H1 (cell line): ENCODE measurements around the gene ERLEC1. TPM values are rescaled to one million over a fixed set of nuclear protein-coding genes. Genes with fewer than 3 reads are reported as not detected.

Source experiments
- CTCF ChIA-PET: fragments of 300-600 bp; sonication (Branson Sonifier 250); formaldehyde crosslinking; loops from one replicate; lab custom pipeline; 2021; ENCODE audit not compliant: partially characterized antibody; lab: Charles Lee
- POLR2A ChIA-PET: fragments of 300-600 bp; sonication (Branson Sonifier 250); formaldehyde crosslinking; loops from one replicate; lab custom pipeline; 2021; ENCODE audit warnings: inconsistent platforms; ENCODE audit not compliant: partially characterized antibody; lab: Charles Lee
- DNase-seq, 2 experiments: peaks; one replicate each; pipeline versions ENCODE4 v3.0.0 to v3.0.0-alpha.2; 2010 to 2022; ENCODE audit warnings: low spot score in 2 of 2, low read depth in 1 of 2, mixed read lengths in 1 of 2
- FAIRE-seq: peaks from 2 replicates; lab custom pipeline; 2011; peaks lifted over from hg19 to GRCh38; lab: Jason Lieb, UNC
- H2AFZ ChIP-seq: 2 replicates; pipeline ENCODE4 v1.8.1; 2012; ENCODE audit warnings: low read length, inconsistent platforms
- H2AK5ac ChIP-seq: 2 replicates; pipeline ENCODE4 v1.6.1; 2013; ENCODE audit warnings: low read depth, low read length
- H2BK120ac ChIP-seq: replicated peaks from 2 replicates; pipeline ENCODE3; 2013; ENCODE audit warnings: low read depth, low read length, inconsistent platforms
- H2BK12ac ChIP-seq: 2 replicates; pipeline ENCODE4 v1.6.1; 2013; ENCODE audit warnings: low read depth, low read length
- H2BK15ac ChIP-seq: 2 replicates; pipeline ENCODE4 v1.6.1; 2013; ENCODE audit warnings: low read length
- H2BK20ac ChIP-seq: 2 replicates; pipeline ENCODE4 v1.6.1; 2013; ENCODE audit warnings: low read length
- H2BK5ac ChIP-seq: 2 replicates; pipeline ENCODE4 v1.6.1; 2013; ENCODE audit warnings: low read depth, low read length
- H3K14ac ChIP-seq: 2 replicates; pipeline ENCODE4 v1.6.1; 2013; ENCODE audit warnings: inconsistent platforms; ENCODE audit not compliant: insufficient read length
- H3K18ac ChIP-seq: 2 replicates; pipeline ENCODE4 v1.6.1; 2013; ENCODE audit warnings: low read length; ENCODE audit errors: extremely low read depth
- H3K23ac ChIP-seq: 2 replicates; pipeline ENCODE4 v1.6.1; 2013; ENCODE audit warnings: inconsistent platforms; ENCODE audit not compliant: insufficient read length
- H3K23me2 ChIP-seq: 2 replicates; pipeline ENCODE4 v1.6.1; 2013; ENCODE audit warnings: low read depth, low read length
- H3K27ac ChIP-seq: 2 replicates; pipeline ENCODE4 v1.6.1; 2011; ENCODE audit warnings: low read depth, low read length, inconsistent platforms
- H3K27me3 ChIP-seq, 4 experiments: replicated peaks in 1 of 4; 1 replicate in 1 of 4; 2 replicates in 3 of 4; pipeline versions ENCODE4 v1.6.1 to v1.8.1; 2011 to 2013; ENCODE audit warnings: low read length in 3 of 4, mild to moderate bottlenecking in 3 of 4, inconsistent platforms in 2 of 4, mixed read lengths in 2 of 4, moderate library complexity in 1 of 4; ENCODE audit not compliant: control insufficient read depth in 3 of 4, insufficient read depth in 3 of 4; ENCODE audit errors: extremely low read depth in 1 of 4
- H3K36me3 ChIP-seq, 4 experiments: 2 replicates each; pipeline versions ENCODE4 v1.6.1 to v1.8.1; 2011 to 2013; ENCODE audit warnings: mild to moderate bottlenecking in 4 of 4, low read length in 3 of 4, moderate library complexity in 2 of 4, control low read depth in 1 of 4, inconsistent platforms in 1 of 4; ENCODE audit not compliant: insufficient read depth in 4 of 4, control insufficient read depth in 2 of 4
- H3K4ac ChIP-seq: replicated peaks from 2 replicates; pipeline ENCODE3; 2013; ENCODE audit warnings: low read length, low read depth, mixed read lengths, inconsistent platforms; ENCODE audit not compliant: insufficient read length
- H3K4me1 ChIP-seq, 4 experiments: replicated peaks in 1 of 4; 1 replicate in 1 of 4; 2 replicates in 3 of 4; pipeline versions ENCODE4 v1.6.1 to v1.8.1; 2011 to 2013; ENCODE audit warnings: low read length in 3 of 4, inconsistent platforms in 2 of 4, mixed read lengths in 1 of 4; ENCODE audit not compliant: insufficient read depth in 4 of 4, control insufficient read depth in 3 of 4
- H3K4me2 ChIP-seq, 2 experiments: 2 replicates each; pipeline versions ENCODE4 v1.6.1 to v1.8.1; 2011 to 2013; ENCODE audit warnings: low read depth in 2 of 2, low read length in 2 of 2, control low read depth in 1 of 2, inconsistent platforms in 1 of 2, mild to moderate bottlenecking in 1 of 2; ENCODE audit not compliant: insufficient read depth in 1 of 2
- H3K4me3 ChIP-seq, 4 experiments: fragments of 200-600, 300-600 bp in 1 of 4; sonication (generic), shearing (Covaris generic), sonication (Bioruptor Twin) in 1 of 4; 2 replicates each; pipeline versions ENCODE4 v1.5.1 to v1.8.1; 2011 to 2016; ENCODE audit warnings: low read length in 4 of 4, low read depth in 3 of 4, control low read depth in 2 of 4, inconsistent platforms in 2 of 4, mild to moderate bottlenecking in 2 of 4, mixed read lengths in 1 of 4, moderate library complexity in 1 of 4; ENCODE audit not compliant: insufficient read depth in 2 of 4; ENCODE audit errors: extremely low read depth in 1 of 4
- H3K56ac ChIP-seq: replicated peaks from 2 replicates; pipeline ENCODE3; 2013; ENCODE audit warnings: low read depth, mild to moderate bottlenecking, mixed read lengths, low read length, inconsistent platforms; ENCODE audit not compliant: insufficient read length
- H3K79me1 ChIP-seq: 2 replicates; pipeline ENCODE4 v1.6.1; 2013; ENCODE audit warnings: low read depth, low read length, control low read depth
- H3K79me2 ChIP-seq, 2 experiments: 2 replicates each; pipeline versions ENCODE4 v1.6.1 to v1.8.1; 2012 to 2013; ENCODE audit warnings: low read length in 2 of 2, mild to moderate bottlenecking in 2 of 2, inconsistent platforms in 1 of 2; ENCODE audit not compliant: insufficient read depth in 2 of 2, control insufficient read depth in 1 of 2
- H3K9ac ChIP-seq, 4 experiments: replicated peaks in 1 of 4; 1 replicate in 1 of 4; 2 replicates in 3 of 4; pipeline versions ENCODE4 v1.6.1 to v1.8.1; 2011 to 2013; ENCODE audit warnings: low read depth in 3 of 4, low read length in 3 of 4, control low read depth in 2 of 4, mild to moderate bottlenecking in 2 of 4, moderate library complexity in 2 of 4, inconsistent platforms in 1 of 4; ENCODE audit errors: extremely low read depth in 1 of 4
- H3K9me3 ChIP-seq, 2 experiments: 2 replicates each; pipeline versions ENCODE4 v1.6.1 to v1.8.1; 2012 to 2013; ENCODE audit warnings: mild to moderate bottlenecking in 2 of 2, moderate library complexity in 2 of 2, control low read depth in 1 of 2, inconsistent platforms in 1 of 2, low read depth in 1 of 2, low read length in 1 of 2, mixed read lengths in 1 of 2; ENCODE audit not compliant: insufficient read depth in 2 of 2
- H4K20me1 ChIP-seq, 2 experiments: replicated peaks in 1 of 2; 2 replicates each; pipeline versions ENCODE3 to v1.8.1; 2011 to 2013; ENCODE audit warnings: inconsistent platforms in 2 of 2, low read length in 2 of 2, mild to moderate bottlenecking in 1 of 2; ENCODE audit not compliant: insufficient read depth in 2 of 2, control insufficient read depth in 1 of 2
- H4K5ac ChIP-seq: 2 replicates; pipeline ENCODE4 v1.6.1; 2013; ENCODE audit warnings: low read length, low read depth, mixed read lengths, inconsistent platforms; ENCODE audit not compliant: insufficient read length
- H4K8ac ChIP-seq: 2 replicates; pipeline ENCODE4 v1.8.0; 2013; ENCODE audit warnings: mild to moderate bottlenecking, moderate library complexity, low read length, inconsistent platforms; ENCODE audit not compliant: insufficient read depth; ENCODE audit errors: extremely low read depth
- H4K91ac ChIP-seq: replicated peaks from 2 replicates; pipeline ENCODE3; 2013; ENCODE audit warnings: low read length, mixed read lengths, inconsistent platforms; ENCODE audit not compliant: insufficient read length
- BRCA1 ChIP-seq: IDR thresholded peaks from 2 replicates; pipeline ENCODE4 v1.6.1; 2012; ENCODE audit warnings: low read depth, low read length, improper control_type of control experiment
- CBX5 ChIP-seq: fragments of 300-800, 300-1000 bp; sonication (generic); IDR thresholded peaks from 2 replicates; pipeline ENCODE4 v1.7.1; 2016; ENCODE audit warnings: antibody characterized with exemption, low read length, low read depth
- EP300 ChIP-seq, 2 experiments: IDR thresholded peaks; 1 replicate in 1 of 2; 2 replicates in 1 of 2; pipeline ENCODE4 v1.6.1; 2011 to 2012; ENCODE audit warnings: low read depth in 2 of 2, low read length in 2 of 2, mild to moderate bottlenecking in 2 of 2, borderline replicate concordance in 1 of 2, inconsistent platforms in 1 of 2, moderate library complexity in 1 of 2
- KDM1A ChIP-seq: fragments of 200-600, 300-600 bp; sonication (generic); IDR thresholded peaks from 2 replicates; pipeline ENCODE4 v1.7.1; 2016; ENCODE audit warnings: mild to moderate bottlenecking, low read length, borderline replicate concordance
- PHF8 ChIP-seq: fragments of 200-600 bp; sonication (generic); conservative IDR thresholded peaks from 2 replicates; pipeline ENCODE4 v1.7.1; 2012; ENCODE audit warnings: low read depth, mild to moderate bottlenecking, inconsistent platforms, low read length, moderate library complexity
- POLR2A ChIP-seq, 2 experiments: IDR thresholded peaks; 1 replicate in 1 of 2; 2 replicates in 1 of 2; pipeline ENCODE4 v1.6.1; 2011; ENCODE audit warnings: low read depth in 2 of 2, low read length in 2 of 2, mild to moderate bottlenecking in 2 of 2; ENCODE audit errors: control extremely low read depth in 1 of 2
- RAD21 ChIP-seq, 2 experiments: IDR thresholded peaks in 1 of 2; conservative IDR thresholded peaks in 1 of 2; 2 replicates each; pipeline ENCODE4 v1.6.1; 2011; ENCODE audit warnings: low read depth in 2 of 2, low read length in 2 of 2, improper control_type of control experiment in 1 of 2, inconsistent platforms in 1 of 2, mild to moderate bottlenecking in 1 of 2, moderate library complexity in 1 of 2
- USF2 ChIP-seq: IDR thresholded peaks from 2 replicates; pipeline ENCODE4 v1.6.1; 2011; ENCODE audit warnings: low read length, improper control_type of control experiment
- YY1 ChIP-seq: IDR thresholded peaks from 2 replicates; pipeline ENCODE4 v1.6.1; 2011; ENCODE audit warnings: low read depth, mild to moderate bottlenecking, low read length
- WGBS, 2 experiments: shearing (Covaris generic) in 1 of 2; methylation state at CpG; one replicate each; pipeline versions ENCODE4 v1.1.6 to v1.1.7; 2013 to 2015; ENCODE audit warnings: low lambda C conversion rate in 2 of 2, mixed read lengths in 2 of 2, inconsistent platforms in 1 of 2, low coverage in 1 of 2, missing lambda C conversion rate in 1 of 2; ENCODE audit not compliant: insufficient replicate concordance in 2 of 2, insufficient coverage in 1 of 2, insufficient read length in 1 of 2; ENCODE audit errors: extremely low coverage in 1 of 2, missing lambda C conversion rate in 1 of 2; 5-methylcytosine and 5-hydroxymethylcytosine counted together
- polyA plus RNA-seq, 7 experiments: library from polyadenylated mRNA; depleted of rRNA in 3 of 7; stranded (reverse) in 5 of 7; unstranded in 2 of 7; fragments of >200 nt in 5 of 7; fragments of 200-250 nt in 2 of 7; gene quantifications; 1 replicate in 5 of 7; 2 replicates in 1 of 7; 4 replicates in 1 of 7; pipeline versions ENCODE4 v1.2.1 to v1.2.3, GENCODE V29; 2011 to 2013; ENCODE audit warnings: missing spikeins in 2 of 7, mixed read lengths in 2 of 7
- total RNA-seq: library from RNA; stranded (reverse); fragmentation: NEBNext Ultra II Directional; extraction: Animal tissue kit (Norgen Biotek cat#: 25700); gene quantifications from 2 replicates; pipeline ENCODE4 v1.2.1, GENCODE V29; 2021
- TF ChIP-seq, protein P1 (sequence below): IDR thresholded peaks from 2 replicates; pipeline ENCODE4 v1.6.1; 2012; ENCODE audit warnings: inconsistent platforms

Gene ERLEC1
- total and polyA plus RNA-seq, 2 of the 8 experiments (the other 6 are each of a cell fraction or from before 2014, with no cell fraction given) = 12.9 to 26.7 TPM

DNA sequence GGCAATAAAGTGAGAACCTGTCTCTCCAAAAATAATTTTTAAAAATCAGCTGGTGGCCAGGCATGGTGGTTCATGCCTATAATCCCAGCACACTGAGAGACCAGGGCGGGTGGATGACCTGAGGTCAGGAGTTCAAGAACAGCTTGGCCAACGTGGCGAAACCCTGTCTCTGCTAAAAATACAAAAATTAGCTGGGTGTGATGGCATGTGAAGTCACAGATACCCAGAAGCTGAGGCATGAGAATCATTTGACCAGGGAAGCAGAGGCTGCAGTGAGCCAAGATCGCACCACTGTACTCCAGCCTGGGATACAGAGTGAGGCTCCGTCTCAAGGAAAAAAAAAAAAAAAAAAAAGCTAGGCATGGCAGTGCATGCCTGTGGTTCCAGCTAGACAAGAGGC, 80.3 kb downstream of the ERLEC1 start:
- H3K18ac ChIP-seq = no peak overlapping the region
- H3K56ac ChIP-seq = no peak overlapping the region
- H3K23ac ChIP-seq = no peak overlapping the region
- H3K14ac ChIP-seq = no peak overlapping the region
- ChIA-PET CTCF (no interaction called here), POLR2A (interaction anchor here (1.2 to 1.5 kb wide), 2 partner anchors 12 kb away, joined by 3 to 4 read pairs; no protein-coding TSS in a partner anchor)
- no peak overlapping the region for H2BK120ac ChIP-seq
- no peak overlapping the region for H3K4me3 ChIP-seq
- no peak overlapping the region for H2AK5ac ChIP-seq
- no peak overlapping the region for H2BK12ac ChIP-seq
- no peak overlapping the region for H4K5ac ChIP-seq
- FAIRE-seq = no peak
- no peak overlapping the region for H2BK5ac ChIP-seq
- DNase-seq = no peak
- no peaks in the 10 kb centered on the region for H3K23me2 ChIP-seq
- no peak overlapping the region for H2BK20ac ChIP-seq
- H3K4me1 ChIP-seq = no peaks in the 10 kb centered on the region
- no peak overlapping the region for H4K91ac ChIP-seq
- no peaks in the 10 kb centered on the region for H3K27me3 ChIP-seq
- WGBS, 2 experiments = 83% methylated on average over 4 of the region's 5 CpGs; no CpG with 5 or more reads in 1 of the 2 experiments
- no peak overlapping the region for H2BK15ac ChIP-seq
- no peak overlapping the region for H3K4me2 ChIP-seq
- TF ChIP-seq, protein P1, sequence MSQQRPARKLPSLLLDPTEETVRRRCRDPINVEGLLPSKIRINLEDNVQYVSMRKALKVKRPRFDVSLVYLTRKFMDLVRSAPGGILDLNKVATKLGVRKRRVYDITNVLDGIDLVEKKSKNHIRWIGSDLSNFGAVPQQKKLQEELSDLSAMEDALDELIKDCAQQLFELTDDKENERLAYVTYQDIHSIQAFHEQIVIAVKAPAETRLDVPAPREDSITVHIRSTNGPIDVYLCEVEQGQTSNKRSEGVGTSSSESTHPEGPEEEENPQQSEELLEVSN = no peak
- TF ChIP-seq EP300 (IDR thresholded peaks at IDR 0.05; ENCODE audit: borderline replicate concordance in 1 of 2, low read depth in 2 of 2, low read length in 2 of 2) (no peak), PHF8 (no peak), POLR2A (IDR thresholded peaks at IDR 0.05; ENCODE audit: control extremely low read depth in 1 of 2, low read depth in 2 of 2, low read length in 2 of 2) (no peak), YY1 (no peak), CBX5 (no peak), USF2 (no peak), BRCA1 (no peak), KDM1A (no peak), RAD21 (IDR thresholded peaks at IDR 0.05 in 1 of 2, conservative IDR thresholded peaks at IDR 0.05 in 1 of 2; ENCODE audit: low read depth in 2 of 2, low read length in 2 of 2) (no peak)
- TF ChIP-seq, all 59 proteins: peak for 0
- H3K9ac ChIP-seq = no peak overlapping the region
- H3K4ac ChIP-seq = no peak overlapping the region
- no peak overlapping the region for H3K27ac ChIP-seq
- H3K36me3 ChIP-seq = peaks cover 3 to 52% (median 21%) of the 10 kb centered on the region in 4 experiments; a peak in 6 of 8 replicates
- H3K79me2 ChIP-seq = no peaks in the 10 kb centered on the region
- H4K20me1 ChIP-seq = peaks cover 0 to 2% of the 10 kb centered on the region in 2 experiments
- H4K8ac ChIP-seq = no peak overlapping the region; the same call in 1 of the 2 replicates
- H3K79me1 ChIP-seq = no peaks in the 10 kb centered on the region
- no peak overlapping the region for H2AFZ ChIP-seq
- H3K9me3 ChIP-seq = no peaks in the 10 kb centered on the region
